ENCODE results near the gene LONRF3.
A peak's percentile ranks its signal among the peaks of the same experiment; 100 is the strongest.

Gene LONRF3

GRCh38 chrX:118974088-118974907 is at the start of gene LONRF3:
Gene LONRF3 (plus strand): TSS chrX:118974618. CDS start chrX:118974781, 163 bp downstream.
- no peaks in the 10 kb centered on the region for H3K36me3 Mint-ChIP-seq
- peaks cover 11% of the 10 kb centered on the region for H3K27me3 Mint-ChIP-seq
- peak; percentile 29 to 45 for DNase-seq (ENCODE audit: low spot score in 2 of 2)
- peak within 1 kb of the TSS; percentile 80 for H3K27ac Mint-ChIP-seq
- no peaks in the 10 kb centered on the region for H3K9me3 Mint-ChIP-seq
- ATAC-seq (ENCODE audit: low read depth) = peak; percentile 53
- H3K4me3 Mint-ChIP-seq = peak within 1 kb of the TSS; percentile 85
- H3K4me1 Mint-ChIP-seq = peaks cover 14% of the 10 kb centered on the region

DNA sequence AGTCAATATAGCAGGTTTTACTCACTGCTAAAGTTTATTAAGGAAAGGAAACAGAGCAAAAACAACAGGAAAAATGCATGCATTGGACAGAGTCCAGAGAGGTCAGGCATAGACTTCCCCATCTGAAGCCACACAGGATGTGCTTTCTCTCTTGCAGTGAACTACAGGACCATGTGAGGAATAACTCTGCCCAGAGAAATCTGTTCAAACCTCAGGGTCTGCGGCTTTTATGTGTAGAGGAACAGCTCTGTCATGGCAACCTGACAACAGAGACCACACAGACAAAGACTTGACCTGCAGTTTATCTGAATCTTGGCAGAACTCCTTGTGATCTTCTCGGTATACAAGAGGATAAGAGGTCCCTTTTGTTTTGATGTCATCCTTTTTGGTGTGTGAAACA is 46.3 kb upstream of the LONRF3 start:
- no peak for DNase-seq (ENCODE audit: low spot score in 2 of 2)
- Mint-ChIP-seq H3K4me1 (no peaks in the 10 kb centered on the region), H3K27ac (no peak overlapping the region), H3K36me3 (no peaks in the 10 kb centered on the region), H3K27me3 (no peaks in the 10 kb centered on the region), H3K9me3 (no peaks in the 10 kb centered on the region), H3K4me3 (no peak overlapping the region)
- no peak for ATAC-seq (ENCODE audit: low read depth)

- Mint-ChIP-seq H3K4me3 (no peak overlapping the region), H3K36me3 (peaks cover 6% of the 10 kb centered on the region), H3K27ac (no peak overlapping the region), H3K4me1 (peaks cover 4% of the 10 kb centered on the region), H3K27me3 (peaks cover 8% of the 10 kb centered on the region), H3K9me3 (peaks cover 5% of the 10 kb centered on the region)
- no peak for DNase-seq (ENCODE audit: low spot score in 2 of 2)
- ATAC-seq (ENCODE audit: low read depth) = no peak
Measured at GRCh38 chrX:118935352-118935751, 39.1 kb upstream of the LONRF3 start.

DNA sequence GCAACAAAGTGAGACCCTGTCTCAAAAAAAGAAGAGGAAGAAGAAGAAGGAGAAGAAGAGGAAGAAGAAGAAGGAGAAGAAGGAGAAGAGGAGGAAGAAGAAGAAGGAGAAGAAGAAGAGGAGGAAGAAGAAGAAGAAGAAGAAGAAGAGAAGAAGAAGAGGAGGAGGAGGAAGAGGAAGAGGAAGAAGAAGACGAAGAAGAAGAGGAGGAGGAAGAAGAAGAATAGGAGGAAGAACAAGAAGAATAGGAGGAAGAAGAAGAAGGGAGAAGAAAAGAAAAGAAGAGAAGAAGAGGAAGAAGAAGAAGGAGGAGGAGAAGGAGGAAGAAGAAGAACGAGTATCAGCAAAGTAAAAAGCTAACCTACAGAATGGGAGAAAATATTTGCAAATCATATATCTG is 33.3 kb upstream of the LONRF3 start:
- Mint-ChIP-seq H3K4me1 (no peaks in the 10 kb centered on the region), H3K9me3 (peaks cover 2% of the 10 kb centered on the region), H3K27ac (no peak overlapping the region), H3K36me3 (peaks cover 5% of the 10 kb centered on the region), H3K4me3 (no peak overlapping the region), H3K27me3 (peaks cover 11% of the 10 kb centered on the region)
- no peak for ATAC-seq (ENCODE audit: low read depth)
- no peak for DNase-seq (ENCODE audit: low spot score in 2 of 2)

- Mint-ChIP-seq H3K9me3 (peaks cover 2% of the 10 kb centered on the region), H3K4me3 (no peak overlapping the region), H3K4me1 (no peaks in the 10 kb centered on the region), H3K27ac (no peak overlapping the region), H3K27me3 (peaks cover 8% of the 10 kb centered on the region), H3K36me3 (peaks cover 3% of the 10 kb centered on the region)
- ATAC-seq (ENCODE audit: low read depth) (no peak), DNase-seq (ENCODE audit: low spot score in 2 of 2) (no peak)
Measured at GRCh38 chrX:118943102-118943501, 31.3 kb upstream of the LONRF3 start.

DNA sequence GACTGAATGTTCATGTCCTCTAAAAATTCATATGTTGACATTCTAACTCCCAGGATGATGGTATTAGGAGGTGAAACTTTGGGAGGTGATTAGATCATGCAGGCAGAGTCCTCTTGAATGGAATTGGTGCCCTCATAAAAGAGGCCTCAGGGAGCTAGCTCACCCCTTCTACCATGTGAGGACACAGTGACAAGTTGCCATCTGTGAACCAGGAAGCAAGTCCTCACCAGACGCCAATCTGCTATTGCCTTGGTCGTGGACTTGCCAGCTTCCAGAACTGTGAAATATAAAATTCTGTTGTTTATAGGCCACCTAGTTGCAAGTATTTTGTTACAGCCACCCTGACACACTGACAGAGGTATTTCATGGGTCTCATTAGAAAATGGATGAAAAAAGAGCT is 28.5 kb upstream of the LONRF3 start:
- ATAC-seq (ENCODE audit: low read depth) = no peak
- Mint-ChIP-seq H3K36me3 (peaks cover 3% of the 10 kb centered on the region), H3K4me3 (no peak overlapping the region), H3K4me1 (no peaks in the 10 kb centered on the region), H3K9me3 (peaks cover 2% of the 10 kb centered on the region), H3K27me3 (peaks cover 6% of the 10 kb centered on the region), H3K27ac (no peak overlapping the region)
- no peak for DNase-seq (ENCODE audit: low spot score in 2 of 2)

DNA sequence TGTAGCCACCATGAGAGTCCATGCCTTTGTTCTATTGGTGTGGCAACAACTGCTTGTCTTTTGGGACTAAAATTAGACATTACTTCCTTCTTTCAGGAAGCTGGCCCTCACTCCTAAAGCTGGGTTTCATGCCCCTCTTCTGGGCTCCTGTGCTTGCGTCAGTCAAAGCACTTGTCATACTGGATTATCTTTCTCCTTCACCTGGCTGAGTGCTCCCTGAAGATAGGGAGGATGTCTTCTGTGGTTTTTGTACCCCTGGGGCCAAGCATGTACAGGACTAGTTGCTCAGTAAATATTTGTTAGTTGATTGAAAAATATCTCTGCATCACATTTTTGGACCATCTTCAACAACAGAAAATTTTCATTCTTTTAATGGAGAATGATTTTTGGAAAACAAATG is 26.1 kb upstream of the LONRF3 start:
- ATAC-seq (ENCODE audit: low read depth) (no peak), DNase-seq (ENCODE audit: low spot score in 2 of 2) (no peak)
- Mint-ChIP-seq H3K4me1 (no peaks in the 10 kb centered on the region), H3K27me3 (no peaks in the 10 kb centered on the region), H3K9me3 (no peaks in the 10 kb centered on the region), H3K4me3 (no peak overlapping the region), H3K36me3 (no peaks in the 10 kb centered on the region), H3K27ac (no peak overlapping the region)

DNA sequence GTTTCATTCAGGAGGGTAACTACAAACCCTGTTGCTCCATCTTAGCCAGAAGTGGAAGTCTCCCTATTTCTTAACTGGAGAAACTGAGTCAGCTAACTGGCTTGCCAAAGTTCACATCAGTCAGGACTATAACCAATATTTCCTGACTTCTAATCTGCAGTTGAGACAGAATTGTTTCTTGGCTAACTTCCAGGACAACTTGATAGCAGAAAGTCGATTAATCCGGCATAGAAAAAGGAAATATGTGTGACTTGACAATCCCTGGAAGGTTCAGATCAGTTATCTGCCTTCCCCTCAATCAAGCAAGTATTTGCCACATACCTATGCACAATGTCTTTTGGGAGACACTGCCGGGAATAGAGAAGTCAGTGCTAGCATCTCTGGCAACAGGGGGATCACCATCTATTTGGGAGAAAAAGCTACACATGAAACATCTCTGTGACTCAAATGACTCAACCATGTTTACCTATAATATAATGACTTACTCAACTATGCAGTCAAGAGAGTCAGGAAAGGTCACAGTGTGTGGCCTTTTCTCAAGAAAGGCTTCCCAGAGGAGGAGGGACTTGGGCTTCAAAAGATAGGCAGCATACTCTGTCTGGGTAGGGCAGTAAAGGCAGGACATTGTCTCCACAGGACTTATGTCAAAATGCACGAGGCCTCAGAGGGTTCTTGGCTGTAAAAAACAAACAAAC is 12.4 kb upstream of the LONRF3 start:
- ATAC-seq (ENCODE audit: low read depth) (no peak), DNase-seq (ENCODE audit: low spot score in 2 of 2) (no peak)
- Mint-ChIP-seq H3K27me3 (no peaks in the 10 kb centered on the region), H3K9me3 (no peaks in the 10 kb centered on the region), H3K4me1 (no peaks in the 10 kb centered on the region), H3K27ac (no peak overlapping the region), H3K4me3 (no peak overlapping the region), H3K36me3 (no peaks in the 10 kb centered on the region)

- Mint-ChIP-seq H3K9me3 (no peaks in the 10 kb centered on the region), H3K27ac (no peak overlapping the region), H3K27me3 (no peaks in the 10 kb centered on the region), H3K4me3 (no peak overlapping the region), H3K4me1 (no peaks in the 10 kb centered on the region), H3K36me3 (no peaks in the 10 kb centered on the region)
- no peak for DNase-seq (ENCODE audit: low spot score in 2 of 2)
- ATAC-seq (ENCODE audit: low read depth) = no peak
Measured at GRCh38 chrX:118963159-118963558, 11.3 kb upstream of the LONRF3 start.

DNA sequence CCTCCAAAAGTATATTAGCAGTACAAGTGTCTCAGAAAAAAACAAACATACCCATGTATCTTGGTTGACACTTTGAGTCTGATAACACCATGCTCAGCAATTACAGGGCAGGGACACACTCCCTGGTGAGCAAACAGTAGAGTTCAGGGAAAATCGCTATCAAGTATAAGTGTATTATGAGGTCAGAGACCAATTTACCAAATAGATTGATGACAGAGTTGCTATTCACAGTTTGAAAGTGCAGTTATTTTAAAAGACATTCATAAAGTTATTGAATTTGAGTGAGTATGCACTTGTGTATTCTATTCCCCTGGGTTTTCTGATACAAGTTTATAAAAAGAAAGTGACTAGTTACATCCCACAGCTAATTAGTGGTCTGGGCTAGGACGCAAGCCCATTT is 10.2 kb upstream of the LONRF3 start:
- H3K9me3 Mint-ChIP-seq = no peaks in the 10 kb centered on the region
- H3K27me3 Mint-ChIP-seq = no peaks in the 10 kb centered on the region
- no peaks in the 10 kb centered on the region for H3K4me1 Mint-ChIP-seq
- no peak overlapping the region for H3K27ac Mint-ChIP-seq
- no peak for DNase-seq (ENCODE audit: low spot score in 2 of 2)
- H3K36me3 Mint-ChIP-seq = no peaks in the 10 kb centered on the region
- H3K4me3 Mint-ChIP-seq = no peak overlapping the region
- ATAC-seq (ENCODE audit: low read depth) = no peak

DNA sequence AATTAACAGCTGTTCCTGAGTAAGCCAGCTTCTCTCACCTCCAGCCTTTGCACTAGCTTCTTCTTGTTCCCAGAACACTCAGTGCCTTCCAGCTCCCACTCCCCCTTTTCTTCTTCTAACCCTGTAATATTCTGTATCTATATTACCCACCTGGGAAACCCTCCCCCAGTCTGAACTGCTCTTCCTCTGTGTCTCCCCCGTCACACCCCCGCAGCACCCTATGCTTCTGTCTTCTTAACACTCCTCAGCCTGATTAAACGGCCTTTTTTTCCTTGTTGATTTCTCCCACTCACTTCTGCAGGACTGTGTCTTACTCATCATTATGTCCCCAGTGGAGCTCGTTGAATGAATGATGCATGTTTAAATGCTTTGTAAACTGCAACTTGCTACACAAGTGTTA is 9.0 kb upstream of the LONRF3 start:
- no peaks in the 10 kb centered on the region for H3K9me3 Mint-ChIP-seq
- no peaks in the 10 kb centered on the region for H3K36me3 Mint-ChIP-seq
- no peak overlapping the region for H3K4me3 Mint-ChIP-seq
- H3K27me3 Mint-ChIP-seq = peaks cover 2% of the 10 kb centered on the region
- no peak for DNase-seq (ENCODE audit: low spot score in 2 of 2)
- H3K4me1 Mint-ChIP-seq = no peaks in the 10 kb centered on the region
- no peak overlapping the region for H3K27ac Mint-ChIP-seq
- ATAC-seq (ENCODE audit: low read depth) = no peak

GRCh38 chrX:118968031-118968430 is 6.4 kb upstream of the LONRF3 start:
- ATAC-seq (ENCODE audit: low read depth) (no peak), DNase-seq (ENCODE audit: low spot score in 2 of 2) (no peak)
- Mint-ChIP-seq H3K9me3 (no peaks in the 10 kb centered on the region), H3K36me3 (no peaks in the 10 kb centered on the region), H3K4me3 (no peak overlapping the region), H3K27me3 (peaks cover 7% of the 10 kb centered on the region), H3K4me1 (no peaks in the 10 kb centered on the region), H3K27ac (no peak overlapping the region)

GRCh38 chrX:118971552-118971951 is 2.9 kb upstream of the LONRF3 start:
- Mint-ChIP-seq H3K9me3 (no peaks in the 10 kb centered on the region), H3K27me3 (peaks cover 11% of the 10 kb centered on the region), H3K36me3 (no peaks in the 10 kb centered on the region), H3K4me1 (peaks cover 12% of the 10 kb centered on the region), H3K27ac (no peak overlapping the region), H3K4me3 (no peak overlapping the region)
- ATAC-seq (ENCODE audit: low read depth) = no peak
- DNase-seq (ENCODE audit: low spot score in 2 of 2) = no peak

GRCh38 chrX:118973389-118974087 is 880 bp upstream of the LONRF3 start:
- Mint-ChIP-seq H3K36me3 (no peaks in the 10 kb centered on the region), H3K4me1 (peaks cover 14% of the 10 kb centered on the region), H3K4me3 (peak overlapping the region; percentile 85), H3K27ac (no peak overlapping the region), H3K9me3 (no peaks in the 10 kb centered on the region), H3K27me3 (peaks cover 11% of the 10 kb centered on the region)
- DNase-seq (ENCODE audit: low spot score in 2 of 2) (no peak), ATAC-seq (ENCODE audit: low read depth) (no peak)

Data from memory B cell (primary cell).